Stimulated activated CD8-positive, alpha-beta memory T cell treated with anti-CD3 and anti-CD28 coated beads, Interleukin-7, amount 100 ng/mL, for 4 hours (primary cell): ENCODE results near the gene FEZF1.

Experiments used
- DNase-seq, 2 donors: peaks; one replicate each; pipeline ENCODE4 v3.0.0-alpha.2; 2020; ENCODE audit warnings: low read depth in 2 of 2

Gene FEZF1

GRCh38 chr7:122304319-122304975 lies at the start of gene FEZF1:
FEZF1 (minus strand) TSS chr7:122304750; CDS start chr7:122304437, 313 bp downstream.
- DNase-seq: no peak

- no peak for DNase-seq
These were observed 47.9 kb upstream of the FEZF1 start for GRCh38 chr7:122352454-122352853.

- no peak for DNase-seq
These were observed 46.2 kb upstream of the FEZF1 start for GRCh38 chr7:122350701-122351100.

- no peak for DNase-seq
These were observed 39.7 kb upstream of the FEZF1 start for GRCh38 chr7:122344303-122344620.

GRCh38 chr7:122343601-122344302 lies 39.2 kb upstream of the FEZF1 start:
- no peak for DNase-seq

DNA sequence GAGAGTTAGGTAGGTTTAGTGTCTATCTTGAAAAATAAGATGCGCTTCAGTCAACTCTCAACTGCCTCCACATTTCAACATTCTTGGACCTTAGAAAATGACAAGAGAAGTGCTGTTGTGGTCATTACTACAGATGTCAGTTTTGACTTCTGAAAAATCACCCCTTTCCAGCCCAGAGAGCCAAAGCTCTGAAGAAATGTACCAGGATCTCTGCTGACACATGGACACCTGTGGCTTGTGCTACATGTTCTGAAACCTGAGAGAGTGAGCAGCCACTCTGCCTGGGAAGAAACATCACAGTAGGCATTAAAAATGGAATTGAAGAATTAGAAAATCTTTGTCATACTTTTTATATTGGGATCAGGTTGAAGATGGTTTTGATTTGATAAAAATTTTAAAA lies 35.9 kb upstream of the FEZF1 start:
- DNase-seq: no peak

GRCh38 chr7:122339145-122339904 lies 34.8 kb upstream of the FEZF1 start:
- DNase-seq: no peak

DNA sequence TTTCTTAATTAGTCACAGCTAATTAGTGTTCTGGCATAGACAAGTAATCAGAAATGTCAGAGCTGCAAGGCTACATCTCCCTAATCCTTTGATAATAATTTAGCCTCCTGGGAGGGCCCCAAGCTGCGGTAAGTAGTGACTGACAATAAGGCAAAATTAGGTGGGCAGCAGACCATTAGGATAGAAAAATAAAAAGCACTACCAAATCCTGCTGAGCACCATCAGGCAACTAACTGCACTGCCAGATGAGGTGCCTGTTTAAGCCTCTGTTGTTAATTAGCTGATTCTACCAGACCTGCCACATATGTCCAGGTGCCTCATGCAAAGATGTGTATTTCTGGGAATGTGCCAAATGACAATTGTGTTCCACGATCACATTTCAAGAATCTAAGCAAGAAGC lies 32.5 kb upstream of the FEZF1 start:
- no peak for DNase-seq

DNA sequence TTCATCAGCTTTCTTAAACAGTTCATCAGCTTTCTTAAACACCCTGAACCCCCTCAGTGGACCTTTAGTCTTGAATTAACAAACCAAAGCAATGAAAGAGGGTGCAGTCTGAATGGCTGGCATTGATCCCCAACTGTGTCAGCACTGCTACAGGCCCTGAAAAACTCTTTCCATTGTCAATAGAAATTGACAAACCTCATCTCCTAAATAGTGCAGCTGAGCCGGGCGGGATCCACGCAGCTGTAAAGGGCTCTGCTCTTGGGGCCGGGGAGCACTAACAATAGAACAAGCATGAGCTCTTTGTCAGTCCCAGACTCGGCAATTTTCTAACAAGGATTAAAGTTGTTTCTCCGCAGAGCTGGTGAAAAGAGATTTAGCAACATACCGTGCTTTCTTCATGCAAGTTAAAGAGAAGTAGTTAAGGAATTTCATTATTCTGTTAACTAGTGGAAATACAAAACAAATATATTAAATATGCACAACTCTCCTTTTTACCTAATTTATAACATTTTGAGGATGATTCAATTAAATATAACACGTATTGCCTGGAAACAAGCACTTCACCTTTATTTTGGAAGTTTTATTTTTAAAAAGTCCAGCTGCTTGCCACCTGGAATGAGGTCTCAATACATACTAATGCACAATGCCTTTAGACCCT lies 24.7 kb upstream of the FEZF1 start:
- no peak for DNase-seq

DNA sequence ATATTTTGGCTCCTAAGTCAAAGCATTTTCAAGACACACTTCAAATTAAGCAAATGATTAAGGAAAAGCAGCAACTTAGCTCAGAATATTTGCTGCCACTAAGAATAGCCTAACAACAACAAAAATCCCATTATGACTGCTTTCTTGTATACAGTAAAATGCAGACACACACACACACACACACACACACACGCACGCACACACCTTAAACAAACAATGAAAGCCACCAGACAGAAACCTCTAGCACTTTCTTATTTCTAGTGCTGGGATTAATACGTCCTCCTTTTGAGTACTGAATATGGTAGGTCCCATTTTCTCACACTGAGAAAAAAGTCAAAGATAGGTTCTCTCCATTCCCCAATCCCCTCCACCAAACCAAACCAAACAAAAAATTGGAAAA lies 23.4 kb upstream of the FEZF1 start:
- no peak for DNase-seq

DNA sequence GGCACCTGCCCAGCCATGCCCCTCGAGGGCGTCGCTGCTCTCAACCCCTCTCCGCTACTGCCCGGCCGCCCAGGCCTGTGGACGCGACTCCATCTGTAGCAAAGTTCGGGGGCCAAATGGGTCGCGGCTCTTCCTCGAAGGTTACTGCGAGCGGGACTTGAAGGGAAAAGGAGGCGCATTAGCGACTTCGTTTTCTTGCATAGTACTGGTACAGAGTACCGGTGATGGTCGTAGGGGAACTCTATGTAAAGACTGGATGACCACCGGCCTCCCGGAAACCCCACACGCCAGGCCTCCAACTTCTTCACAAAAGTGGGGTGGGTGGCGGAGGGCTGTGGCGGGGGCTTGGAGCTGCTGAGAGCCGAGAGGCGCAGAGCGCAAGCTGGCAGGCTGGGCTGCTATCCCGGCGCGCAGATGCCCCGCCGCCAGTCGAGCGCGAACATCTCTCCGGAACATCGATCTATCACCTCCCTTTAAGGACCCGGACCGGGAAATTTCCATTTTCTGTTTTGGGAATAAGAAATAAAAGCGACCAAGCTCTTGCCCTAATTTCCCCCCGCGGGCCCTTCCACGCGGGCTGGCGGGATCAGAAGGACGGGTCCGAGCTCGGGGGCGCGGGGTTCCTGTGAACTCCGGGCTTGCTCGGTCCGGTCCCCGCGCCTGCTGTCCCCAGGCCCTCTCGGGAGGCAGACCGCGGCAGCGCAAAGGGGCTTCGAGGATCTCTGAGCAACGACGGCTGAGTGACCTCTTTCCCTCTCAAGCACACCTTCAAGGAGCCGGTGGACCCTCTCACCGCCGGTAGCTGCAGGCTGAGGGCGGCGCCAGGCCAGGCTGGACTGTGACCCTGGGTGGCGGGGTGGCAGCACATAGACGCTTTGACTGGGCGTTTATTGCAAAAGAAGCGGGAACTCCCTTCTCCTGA lies 12.2 kb upstream of the FEZF1 start:
- no peak for DNase-seq

DNA sequence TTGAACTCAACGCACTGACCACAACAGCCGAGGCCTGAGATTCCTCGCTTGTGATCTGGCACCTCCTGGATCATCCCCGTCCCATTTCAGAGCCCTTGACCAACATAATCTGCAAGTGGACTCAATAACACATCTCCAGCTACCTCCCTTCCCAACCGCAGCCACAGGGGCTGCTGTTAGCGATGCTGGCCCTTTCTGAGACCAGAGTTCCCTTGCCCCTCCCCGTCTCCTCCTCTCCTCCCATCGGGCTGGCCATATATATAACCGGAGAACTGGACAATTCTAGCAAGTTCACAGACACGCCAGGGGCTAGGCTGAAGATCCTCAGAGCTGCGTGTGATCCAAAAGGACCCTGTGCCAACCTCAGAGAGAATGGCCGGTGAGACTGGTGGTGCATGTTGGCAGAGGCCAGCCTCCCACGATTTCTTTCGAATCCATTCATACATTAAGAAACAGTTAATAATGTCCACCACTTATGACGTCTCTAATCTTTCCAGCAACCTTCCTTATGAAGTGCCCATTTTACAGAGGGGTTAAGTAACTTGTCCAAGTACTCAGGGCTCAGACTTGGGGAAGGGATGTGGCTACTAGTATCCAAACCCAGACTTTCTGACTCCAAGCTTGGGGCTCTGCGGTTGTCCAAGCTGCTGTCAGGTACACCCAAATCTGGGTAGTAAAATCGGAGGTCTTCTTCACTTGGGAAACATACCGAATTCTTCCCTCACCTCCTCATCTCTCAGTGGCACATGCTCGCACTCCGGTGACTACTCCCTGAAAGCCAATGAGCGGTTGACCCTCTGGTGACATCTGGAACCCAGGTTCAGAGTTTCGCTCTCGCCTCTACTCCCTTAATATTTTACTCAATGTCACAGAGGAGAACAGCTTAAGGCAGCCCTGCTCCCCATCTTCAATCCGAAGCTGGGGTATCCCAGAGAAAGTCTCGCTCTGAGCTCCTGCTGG lies 11.2 kb upstream of the FEZF1 start:
- no peak for DNase-seq

DNA sequence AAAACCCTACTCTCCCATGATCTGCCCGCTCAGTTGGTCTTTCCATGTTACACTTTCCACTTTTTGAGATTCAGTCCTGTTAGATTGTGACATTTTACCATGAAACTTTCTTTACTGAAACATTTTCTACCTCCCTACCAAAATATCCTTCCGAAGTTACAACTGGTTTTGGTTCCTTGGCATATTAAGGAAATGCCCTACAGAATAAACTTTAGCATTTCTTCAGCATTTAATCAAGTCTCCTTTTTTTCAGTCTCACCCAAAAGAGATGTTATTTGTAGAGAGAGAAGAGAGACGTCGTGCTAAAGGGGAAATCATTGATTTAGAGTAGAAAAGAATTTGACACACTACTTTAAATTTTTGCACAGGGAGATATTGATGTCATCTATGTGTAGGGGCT lies 9.7 kb upstream of the FEZF1 start:
- DNase-seq: no peak

GRCh38 chr7:122312789-122313188 lies 8.2 kb upstream of the FEZF1 start:
- no peak for DNase-seq

DNA sequence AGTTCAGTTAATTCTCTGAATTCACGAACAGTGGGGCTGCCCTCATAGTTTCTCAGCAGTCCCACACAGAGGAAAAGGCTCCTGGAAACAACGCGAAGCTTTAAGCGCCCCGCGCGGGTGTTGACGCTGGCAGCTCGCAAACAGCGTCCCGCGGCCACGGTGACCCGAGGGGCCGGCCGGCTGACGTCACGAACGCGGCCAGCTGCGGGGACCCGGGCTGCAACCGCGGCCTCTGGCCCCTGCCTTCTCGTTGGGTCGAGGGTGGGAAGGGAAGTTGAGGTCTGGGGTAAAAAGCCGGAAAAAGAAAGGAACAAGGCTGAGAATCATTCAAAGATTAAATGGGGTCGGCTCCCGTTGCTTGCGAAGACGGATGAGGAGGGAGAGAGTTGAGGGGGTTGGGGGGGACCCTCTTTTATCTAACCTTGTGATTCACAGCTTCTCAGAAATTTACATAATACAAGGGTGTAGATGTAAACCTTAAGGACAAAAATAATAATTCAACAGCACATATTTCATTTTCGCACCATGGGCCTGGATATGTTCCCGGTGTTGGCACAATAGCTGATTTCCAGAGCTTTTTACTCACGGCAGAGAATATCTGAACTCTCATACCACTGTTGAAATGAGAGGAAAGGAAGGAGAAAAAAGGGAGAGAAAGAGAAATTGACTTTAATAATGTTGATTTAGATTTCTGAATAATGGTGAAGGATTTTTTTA lies 7.3 kb upstream of the FEZF1 start:
- DNase-seq: no peak

- DNase-seq: no peak
These were observed 6.6 kb upstream of the FEZF1 start for GRCh38 chr7:122311050-122311700.

- no peak for DNase-seq
These were observed 5.8 kb upstream of the FEZF1 start for GRCh38 chr7:122310119-122311021.

GRCh38 chr7:122309421-122309820 lies 4.9 kb upstream of the FEZF1 start:
- no peak for DNase-seq
